Gastrocnemius medialis (tissue), 4 donors: ENCODE data around the gene CCDC88A.

Experiments used
- CTCF ChIP-seq, 5 experiments: fragments of 450-650 bp in 3 of 5; fragments of 200-600 bp in 2 of 5; sonication (generic) in 2 of 5; IDR thresholded peaks in 4 of 5; conservative IDR thresholded peaks in 1 of 5; 1 replicate in 4 of 5; 2 replicates in 1 of 5; pipeline ENCODE4 v1.5.1; 2016 to 2019; ENCODE audit warnings: antibody characterized with exemption in 5 of 5, mild to moderate bottlenecking in 3 of 5, moderate library complexity in 3 of 5
- POLR2A ChIP-seq, 2 donors: fragments of 450-650 bp; IDR thresholded peaks; one replicate each; pipeline ENCODE4 v1.6.1; 2017; ENCODE audit warnings: antibody characterized with exemption in 2 of 2, mild to moderate bottlenecking in 2 of 2, moderate library complexity in 2 of 2

DNA sequence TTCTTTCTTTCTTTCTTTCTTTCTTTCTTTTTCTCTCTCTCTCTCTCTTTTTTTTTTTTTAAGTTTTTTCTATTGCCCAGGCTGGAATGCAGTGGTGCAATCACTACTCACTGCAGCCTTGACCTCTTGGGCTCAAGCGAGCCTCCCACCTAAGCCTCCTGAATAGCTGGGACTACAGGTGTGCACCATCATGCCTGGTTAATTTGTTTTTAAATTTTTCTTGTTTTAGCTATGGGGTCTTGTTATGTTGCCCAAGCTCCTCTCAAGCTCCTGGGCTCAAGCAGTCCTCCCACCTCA lies 19.4 kb upstream of the CCDC88A start:
- TF ChIP-seq CTCF (IDR thresholded peaks at IDR 0.05 in 4 of 5, conservative IDR thresholded peaks at IDR 0.05 in 1 of 5) = no peak
- no peak for TF ChIP-seq POLR2A (IDR thresholded peaks at IDR 0.05)
